GM23248 (cell line): ENCODE data around the gene PDLIM5.

Experiments used
- EZH2 ChIP-seq: fragments of 200-600 bp; sonication (generic); IDR thresholded peaks from 2 replicates; pipeline ENCODE4 v1.6.1; 2018; ENCODE audit warnings: antibody characterized with exemption, mild to moderate bottlenecking; ENCODE audit not compliant: insufficient read depth, poor library complexity, severe bottlenecking
- EZH2phosphoT487 ChIP-seq: fragments of 200-600 bp; sonication (generic); IDR thresholded peaks from 2 replicates; pipeline ENCODE4 v1.6.1; 2018; ENCODE audit warnings: antibody characterized with exemption, moderate library complexity, mild to moderate bottlenecking, low read depth; ENCODE audit not compliant: insufficient read depth

DNA sequence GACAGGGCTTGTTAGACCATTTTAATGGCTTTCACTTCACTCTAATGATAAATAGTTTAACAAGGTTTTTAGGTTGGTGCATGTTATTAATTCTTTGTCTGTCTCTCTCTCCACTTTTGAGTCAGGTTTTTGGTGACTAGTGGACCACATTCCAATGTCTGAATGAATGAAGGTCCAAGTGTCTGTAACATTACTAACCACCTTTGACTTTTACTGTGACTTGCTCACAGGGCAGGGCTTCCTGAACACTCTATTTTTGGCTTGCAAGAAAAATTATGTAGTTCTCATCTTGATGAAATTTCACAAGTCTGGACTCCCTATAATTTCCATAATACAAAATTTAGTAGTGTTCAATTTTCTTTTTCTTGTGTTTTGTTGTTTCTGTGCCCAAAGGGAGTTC is 227.2 kb downstream of the PDLIM5 start:
- no peak for TF ChIP-seq EZH2
- TF ChIP-seq EZH2phosphoT487 = no peak
